Renal cortical epithelial cell (primary cell): ENCODE measurements around the gene PTTG1IP. TPM values are rescaled to one million over a fixed set of nuclear protein-coding genes. Genes with fewer than 3 reads are reported as not detected.

Experiments
- DNase-seq: peaks from one replicate; pipeline ENCODE4 v3.0.0-alpha.2; 2011; ENCODE audit warnings: low read depth
- total RNA-seq: library from RNA; depleted of rRNA; stranded (reverse); fragments of >200 nt; gene quantifications from 2 replicates; pipeline ENCODE4 v1.2.3, GENCODE V29; 2014

Gene PTTG1IP
- total RNA-seq, 1 donor from 2014 or later = 707 TPM

DNA sequence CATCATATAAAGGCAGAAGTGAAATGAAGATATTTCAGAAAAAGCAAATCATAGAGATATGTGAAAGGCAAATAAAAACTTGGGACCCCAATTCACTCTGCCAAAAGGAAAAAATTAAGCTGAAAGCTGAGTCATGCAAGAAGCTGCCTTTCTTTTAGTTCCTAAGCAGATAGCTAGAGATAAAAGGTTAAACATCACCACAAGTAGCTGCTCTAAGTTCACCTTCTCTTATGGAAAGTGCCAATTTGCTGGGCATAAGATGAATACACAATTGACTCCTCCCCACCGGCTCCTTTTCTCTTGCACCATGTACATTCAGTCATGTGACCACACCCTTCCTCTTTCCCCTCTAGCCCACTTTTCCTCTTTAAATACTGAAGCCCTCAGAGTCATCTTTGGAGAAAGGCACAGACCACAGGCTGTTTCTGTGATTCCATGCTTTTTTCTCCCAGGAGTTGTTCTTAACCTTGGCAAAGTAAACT, 50.3 kb downstream of the PTTG1IP start:
- DNase-seq = no peak

DNA sequence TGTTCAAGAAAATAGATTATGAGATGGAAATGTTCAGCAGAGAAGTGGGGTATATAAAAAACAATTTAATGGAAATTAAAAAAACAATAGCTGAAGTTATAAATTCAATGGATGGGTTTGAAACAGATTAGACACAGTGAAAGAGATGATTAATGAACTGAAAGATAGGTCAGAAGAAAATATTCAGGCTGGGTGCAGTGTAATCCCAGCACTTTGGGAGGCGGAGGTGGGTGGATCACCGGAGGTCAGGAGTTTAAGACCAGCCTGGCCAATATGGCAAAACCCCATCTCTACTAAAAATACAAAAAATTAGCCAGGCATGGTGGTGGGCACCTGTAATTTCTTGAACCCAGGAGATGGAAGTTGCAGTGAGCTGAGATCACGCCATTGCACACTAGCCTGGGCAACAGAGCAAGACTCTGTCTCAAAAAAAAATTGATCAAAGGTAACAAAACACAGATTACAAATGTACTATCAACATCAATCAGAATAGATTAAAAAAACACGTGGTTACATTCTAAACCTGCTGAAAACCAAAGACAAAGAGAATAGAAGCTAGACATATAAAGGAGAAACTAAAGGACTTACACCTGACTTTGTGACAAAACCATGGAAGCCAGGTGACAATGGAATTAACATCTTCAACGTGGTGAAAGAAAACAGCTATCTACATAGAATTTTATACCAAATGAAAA, 50.9 kb downstream of the PTTG1IP start:
- DNase-seq = no peak

DNA sequence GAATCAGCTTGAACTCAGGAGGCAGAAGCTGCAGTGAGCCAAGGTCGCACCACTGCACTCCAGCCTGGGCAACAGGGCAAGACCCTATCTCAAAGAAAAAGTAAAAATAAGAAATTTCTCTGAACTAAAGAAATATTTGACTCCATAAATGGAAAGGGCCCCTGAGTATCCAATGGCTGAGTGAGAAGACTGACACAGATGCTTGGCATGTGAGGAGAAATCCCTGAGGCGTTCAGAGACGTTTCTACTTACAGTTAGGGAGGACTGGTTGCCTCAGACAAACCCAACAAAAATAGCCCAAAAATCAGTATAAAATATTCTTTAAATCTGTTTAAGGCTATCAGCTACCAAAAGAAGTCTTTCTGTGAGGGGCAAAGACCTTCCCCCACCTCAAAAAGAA, 52.6 kb downstream of the PTTG1IP start:
- DNase-seq = no peak

DNA sequence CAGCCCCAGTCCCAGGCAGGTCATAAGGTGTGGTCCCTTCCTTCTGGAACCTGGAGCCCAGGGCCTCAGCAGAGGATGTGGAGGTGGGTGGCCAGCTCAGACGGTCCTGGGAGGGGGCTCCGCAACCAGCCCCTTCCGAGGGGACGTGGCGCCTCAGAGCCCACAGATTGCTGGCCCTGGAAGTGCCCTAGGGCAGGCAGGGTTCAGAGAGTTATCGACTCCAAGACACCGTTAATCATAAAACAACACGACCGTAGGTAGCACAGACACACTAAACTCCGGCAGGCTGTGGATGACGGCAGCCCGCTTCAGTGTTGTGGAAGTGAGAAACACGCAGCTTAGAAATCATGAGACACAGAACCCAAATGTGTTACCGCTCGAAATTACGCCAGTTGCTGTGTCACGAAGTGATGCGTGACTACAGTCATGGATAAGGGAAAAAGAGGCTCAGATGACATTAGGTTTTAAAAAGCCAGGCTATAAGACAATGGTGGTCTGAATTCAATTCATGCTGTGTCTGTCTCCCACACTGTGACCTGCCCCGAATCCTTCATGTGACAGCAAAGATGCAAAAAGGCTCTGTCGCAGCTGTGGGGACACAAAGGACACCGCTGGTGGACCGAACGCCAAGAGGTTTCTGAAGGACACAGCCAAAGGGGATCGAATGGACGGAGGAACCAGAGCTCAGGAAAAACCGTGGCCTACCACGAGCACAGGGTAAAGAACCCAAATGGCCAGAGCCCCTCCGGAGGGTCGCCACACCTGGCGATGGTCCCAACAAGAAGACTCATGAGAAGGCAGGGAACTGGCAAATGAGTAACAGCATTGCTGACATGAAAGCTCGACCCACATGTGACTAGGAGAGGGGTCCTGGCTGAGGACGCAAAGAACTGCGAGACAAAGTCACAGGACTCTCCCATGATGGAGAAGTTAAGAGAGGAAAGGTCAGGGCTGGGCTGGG, 53.9 kb downstream of the PTTG1IP start:
- DNase-seq = no peak

DNA sequence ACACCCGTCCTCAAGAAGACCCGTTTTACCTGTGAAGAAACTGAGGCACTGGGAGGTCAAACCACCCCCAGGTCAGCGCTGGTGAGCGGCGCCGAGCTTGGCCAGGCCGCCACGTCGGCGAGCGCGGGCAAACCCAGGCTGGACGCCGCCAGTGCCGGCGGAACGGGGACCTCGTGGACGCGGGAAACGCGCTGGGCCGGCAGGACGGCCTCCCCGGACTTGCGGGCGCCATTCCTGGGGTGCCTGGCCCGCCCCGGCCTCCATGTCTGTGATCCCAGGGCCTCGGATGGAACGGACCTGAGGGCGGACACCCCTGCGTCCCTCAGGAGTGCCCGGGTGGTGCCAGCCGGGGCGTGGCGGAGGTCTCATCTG, 54.9 kb downstream of the PTTG1IP start:
- no peak for DNase-seq

DNA sequence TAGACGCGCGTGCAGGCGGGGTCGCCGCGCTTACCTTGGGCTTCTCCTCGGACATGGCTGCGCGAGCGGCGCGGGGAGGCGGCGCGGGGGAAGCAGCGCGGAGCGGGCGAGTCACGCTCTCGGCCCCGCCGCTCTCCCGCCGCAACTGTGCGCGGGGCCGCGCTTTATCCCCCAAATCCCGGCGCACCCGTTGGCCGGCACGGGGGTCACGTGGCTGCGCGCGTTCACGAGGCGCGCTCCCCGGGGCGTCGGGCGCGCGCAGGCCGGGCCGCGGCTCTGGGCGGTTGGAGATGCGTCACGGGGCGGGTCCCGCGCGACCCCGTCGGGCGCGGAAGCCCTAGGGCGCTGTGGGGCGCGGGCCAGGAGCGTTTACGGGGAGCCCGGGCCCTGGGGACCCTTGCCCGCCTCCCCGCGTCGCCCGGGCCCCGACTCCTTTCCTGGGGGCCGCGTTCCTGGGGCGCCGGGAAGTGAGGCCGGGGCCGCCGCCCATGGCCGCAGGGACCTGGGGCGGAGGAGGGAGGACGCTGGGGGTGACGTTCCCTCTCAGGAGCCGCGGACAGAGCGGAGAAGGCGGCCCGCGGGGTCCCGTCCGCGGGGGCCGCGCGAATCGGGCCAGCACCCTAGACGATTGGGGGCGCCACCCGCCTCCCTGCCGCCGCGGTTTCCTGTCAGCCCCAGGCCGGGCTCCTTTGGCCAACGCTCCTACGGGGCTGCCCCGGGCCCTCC, 55.4 kb downstream of the PTTG1IP start, which contains the start of gene SUMO3:
Gene SUMO3, minus strand, starts transcription at position 149 of the 726 bp plus-strand sequence. Its CDS starts 94 bp downstream, at position 55.
- no peak for DNase-seq

DNA sequence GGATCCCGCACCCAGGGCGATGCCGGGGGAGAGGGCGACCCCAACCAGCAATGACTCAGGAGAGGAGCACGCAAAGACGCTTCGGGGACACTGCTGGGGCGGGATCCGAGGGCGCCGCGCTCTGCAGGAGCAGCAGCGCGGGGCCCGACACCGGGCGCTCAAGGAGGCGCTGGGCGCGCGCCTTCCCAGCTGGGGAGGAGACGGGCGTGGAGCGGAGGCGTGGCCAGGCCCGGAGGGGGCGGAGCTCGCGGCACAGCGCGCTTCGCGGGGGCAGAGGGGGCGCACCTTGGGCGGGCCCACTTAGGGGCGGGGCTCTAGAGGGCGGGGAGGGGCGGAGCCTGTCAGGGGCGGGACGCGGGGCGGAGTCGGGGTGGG, 56.0 kb downstream of the PTTG1IP start:
- peak; percentile 46 for DNase-seq

DNA sequence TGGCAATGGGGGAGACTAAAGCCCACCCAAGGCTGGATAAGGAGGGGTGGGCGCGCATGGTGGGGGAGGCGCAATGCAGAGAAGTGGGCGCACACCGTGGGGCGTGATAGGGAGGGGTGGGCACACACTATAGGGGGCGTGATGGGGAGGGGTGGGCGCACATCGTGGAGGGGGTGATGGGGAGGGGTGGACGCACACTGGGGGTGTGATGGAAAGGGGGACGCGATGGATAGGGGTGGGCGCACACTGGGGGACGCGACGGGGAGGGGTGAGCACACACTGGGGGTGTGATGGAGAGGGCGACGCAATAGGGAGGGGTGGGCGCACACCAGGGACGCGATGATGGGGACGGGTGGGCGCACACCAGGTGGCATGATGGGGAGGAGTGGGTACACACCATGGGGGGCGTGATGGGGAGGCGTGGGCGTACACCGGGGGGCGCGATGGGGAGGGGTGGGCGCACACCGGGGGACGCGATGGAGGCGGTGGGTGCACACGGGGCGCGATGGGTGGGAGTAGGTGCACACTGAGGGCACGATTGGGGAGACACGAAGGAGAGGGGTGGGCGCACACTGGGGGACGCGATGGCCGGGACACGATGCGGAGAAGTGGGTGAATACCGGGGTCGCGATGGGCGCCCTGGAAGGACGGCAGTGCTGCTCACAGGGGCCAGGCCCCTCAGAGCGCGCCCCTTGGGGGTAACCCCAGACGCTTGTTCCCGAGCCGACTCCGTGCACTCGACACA, 56.6 kb downstream of the PTTG1IP start:
- DNase-seq = no peak

DNA sequence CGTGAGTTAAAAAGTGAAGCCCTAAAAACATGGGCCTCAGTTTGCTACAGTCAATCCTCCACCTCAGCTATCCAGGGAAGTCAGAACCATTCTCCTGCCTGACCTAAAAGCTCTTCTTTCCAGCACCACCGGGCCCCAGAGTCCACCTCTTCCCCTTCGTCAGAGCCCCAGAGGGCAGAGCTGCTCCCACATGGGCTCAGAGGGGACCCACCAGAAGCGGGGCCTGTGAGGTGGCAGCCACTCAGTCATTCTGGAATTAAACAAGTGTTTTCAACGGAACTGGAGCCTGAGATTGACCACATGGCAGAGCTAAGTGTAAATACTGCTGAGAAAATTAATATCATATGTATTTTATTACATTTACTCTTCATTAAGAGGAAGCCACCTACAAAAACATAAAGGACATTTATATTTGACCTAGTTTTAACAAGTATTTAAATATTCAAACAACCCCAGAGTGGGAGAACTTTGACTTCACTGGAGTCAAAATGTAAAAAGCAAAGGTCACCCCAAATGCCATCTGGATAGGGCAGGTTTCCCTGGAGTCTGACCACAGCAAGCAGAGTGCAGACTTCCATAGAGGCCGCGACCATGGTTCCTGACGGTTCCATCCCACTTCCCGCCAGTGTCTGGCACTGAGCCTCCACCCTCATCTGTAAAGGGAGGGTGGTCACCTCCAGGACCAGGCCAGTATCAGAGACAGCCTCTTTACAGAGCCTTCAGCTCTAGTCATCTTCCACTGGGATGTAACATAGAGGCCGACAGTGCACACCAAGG, 57.5 kb downstream of the PTTG1IP start:
- DNase-seq = no peak

DNA sequence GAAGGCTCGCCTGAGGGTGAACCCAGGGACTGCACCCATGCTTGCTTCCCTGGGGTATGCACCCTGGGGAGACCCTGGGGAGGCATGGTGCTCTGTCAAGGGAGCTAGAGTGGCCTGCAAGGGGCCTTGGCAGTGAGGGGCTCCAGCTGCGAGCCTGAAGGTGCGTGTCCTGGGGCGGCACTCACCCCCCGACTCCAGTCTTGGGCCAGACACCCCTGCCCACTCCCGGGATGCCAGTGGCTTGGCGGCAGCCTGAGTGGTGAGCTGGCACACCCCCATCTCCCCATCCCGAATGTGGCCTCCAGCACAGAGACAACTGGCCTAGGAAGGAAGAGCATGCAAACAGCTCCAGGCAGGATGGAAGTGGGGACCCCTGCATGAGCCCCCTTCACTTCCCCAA, 58.3 kb downstream of the PTTG1IP start:
- no peak for DNase-seq

DNA sequence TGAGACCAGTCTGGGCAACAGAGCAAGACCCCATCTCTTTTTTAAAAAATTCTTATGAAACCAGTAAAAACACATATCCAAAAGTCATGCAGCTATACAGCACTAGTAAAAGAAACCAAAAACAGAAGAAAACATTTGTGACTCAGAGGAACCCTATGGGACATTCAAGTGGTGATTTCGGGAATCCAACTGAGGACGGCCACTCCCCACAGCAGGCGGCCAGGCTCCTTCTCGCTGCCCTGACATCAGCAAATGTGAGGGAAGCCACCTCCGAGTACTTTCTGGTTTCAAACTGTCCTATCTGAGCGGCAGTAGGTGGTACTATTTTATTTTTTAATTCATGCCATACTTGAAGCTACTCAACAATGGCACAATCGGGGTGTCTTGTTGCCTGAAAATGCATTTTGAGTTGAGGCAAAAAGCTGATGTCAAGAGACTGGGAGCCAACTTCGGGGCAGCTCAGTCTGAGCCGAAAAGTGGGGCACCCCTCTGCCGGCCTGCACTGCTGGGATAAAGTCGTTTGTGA, 58.9 kb downstream of the PTTG1IP start:
- DNase-seq = no peak

DNA sequence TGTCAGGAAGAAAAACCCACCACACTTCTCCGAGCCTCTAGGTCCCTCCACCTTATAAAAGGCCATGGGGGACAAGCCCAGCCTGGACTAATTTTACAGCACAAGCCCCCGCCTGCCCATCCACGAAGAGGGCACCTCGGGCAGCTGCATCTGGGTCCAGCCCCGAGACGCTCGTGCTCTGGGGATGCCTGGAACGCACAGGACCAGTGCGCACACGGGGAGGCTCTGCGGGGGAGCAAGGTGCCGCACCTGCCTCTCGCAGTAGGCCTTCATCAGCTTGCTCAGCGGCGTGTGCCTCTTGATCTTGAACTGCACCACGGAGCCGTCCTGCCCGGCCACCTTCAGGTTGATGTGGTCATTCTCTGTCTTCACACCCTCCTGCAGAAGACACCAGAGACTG, 59.8 kb downstream of the PTTG1IP start:
- DNase-seq = no peak

DNA sequence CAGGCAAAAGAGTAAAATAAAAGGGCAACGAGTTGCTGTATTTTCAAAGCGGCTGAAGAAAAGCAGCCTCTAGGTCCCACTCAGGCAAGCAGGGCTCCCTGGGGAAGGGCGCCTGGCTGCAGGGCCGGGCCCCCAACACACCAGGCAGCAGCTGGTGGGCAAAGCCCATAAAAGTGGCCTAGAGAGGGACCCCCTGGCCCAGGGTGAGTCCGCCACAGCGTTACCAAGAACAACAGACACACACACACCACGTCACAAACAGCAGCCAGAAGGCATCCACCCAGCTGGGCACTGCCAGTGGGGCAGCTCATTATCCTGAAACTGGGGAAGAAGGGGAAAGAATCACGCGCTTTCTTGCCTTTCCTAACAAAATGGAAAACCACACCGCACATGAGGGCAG, 60.3 kb downstream of the PTTG1IP start:
- no peak for DNase-seq

DNA sequence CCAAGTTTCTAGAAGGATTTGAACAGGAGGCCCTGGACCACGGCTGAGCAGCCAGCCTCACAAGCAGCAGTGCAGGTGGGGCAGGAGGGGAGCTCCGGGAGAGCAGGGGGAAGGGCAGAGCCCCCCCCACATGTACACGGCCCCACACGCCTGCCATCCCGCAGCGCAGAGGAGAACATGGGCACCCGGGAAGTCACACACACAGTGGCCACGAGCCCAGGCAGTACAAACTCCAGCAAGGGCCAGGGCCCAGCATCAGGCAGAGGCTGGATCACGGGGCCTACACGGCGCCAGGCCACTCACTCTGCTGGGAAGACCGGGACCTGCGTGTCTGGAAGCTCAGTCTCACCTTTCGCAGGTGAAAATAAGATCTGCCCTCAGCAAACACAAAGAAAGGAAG, 60.9 kb downstream of the PTTG1IP start:
- DNase-seq = no peak

DNA sequence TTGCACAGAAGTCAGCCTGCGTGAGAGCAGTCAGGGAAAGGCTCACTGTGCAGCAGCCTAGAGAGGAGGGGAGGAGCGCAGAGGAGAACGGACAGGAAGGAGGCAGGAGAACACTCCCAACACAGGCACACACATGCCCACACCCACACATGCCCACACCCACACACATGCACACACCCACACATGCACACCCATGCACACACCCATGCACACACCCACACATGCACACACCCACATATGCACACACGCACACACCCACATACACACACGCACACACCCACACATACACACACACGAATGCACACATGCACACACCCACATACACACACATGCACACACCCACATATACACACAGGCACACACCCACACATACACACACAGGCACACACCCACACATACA, 62.7 kb downstream of the PTTG1IP start:
- no peak for DNase-seq

DNA sequence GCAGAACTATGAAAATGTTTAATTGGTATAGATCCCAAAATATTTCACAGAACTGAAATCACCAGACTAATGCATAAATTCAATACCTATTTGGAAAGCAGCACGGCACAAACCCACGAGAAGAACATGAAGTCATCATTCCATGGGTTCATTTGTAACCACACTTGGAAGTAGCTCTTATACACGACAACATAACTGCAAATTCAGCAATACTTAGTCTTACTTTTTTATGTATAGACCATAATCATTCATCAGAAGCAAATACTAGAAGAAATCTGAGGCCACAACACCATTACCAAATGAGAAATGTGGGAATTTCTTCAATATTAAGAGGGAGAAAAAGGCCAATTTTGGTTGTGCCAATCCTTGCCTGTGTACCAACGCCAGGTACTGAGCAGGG, 67.6 kb downstream of the PTTG1IP start:
- DNase-seq = no peak

DNA sequence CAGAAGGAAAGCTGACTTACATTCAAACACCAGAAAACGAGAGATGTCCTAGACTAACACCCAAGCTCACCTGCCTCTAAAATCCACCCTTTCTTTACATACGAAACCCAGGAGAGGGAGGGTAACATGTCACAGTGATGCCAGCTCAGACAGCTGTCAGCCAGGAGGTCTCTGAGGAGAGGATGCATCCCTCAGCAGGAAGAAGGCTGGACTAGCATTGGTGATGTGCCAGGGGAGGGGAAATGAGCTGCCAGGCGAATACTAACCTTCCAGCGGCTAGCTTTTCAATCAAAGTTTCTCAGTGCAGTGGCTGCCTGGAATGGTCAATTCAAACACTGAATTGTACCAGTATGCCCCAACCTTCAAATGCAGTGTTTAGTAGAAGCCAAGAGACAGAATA, 68.3 kb downstream of the PTTG1IP start:
- DNase-seq = no peak

DNA sequence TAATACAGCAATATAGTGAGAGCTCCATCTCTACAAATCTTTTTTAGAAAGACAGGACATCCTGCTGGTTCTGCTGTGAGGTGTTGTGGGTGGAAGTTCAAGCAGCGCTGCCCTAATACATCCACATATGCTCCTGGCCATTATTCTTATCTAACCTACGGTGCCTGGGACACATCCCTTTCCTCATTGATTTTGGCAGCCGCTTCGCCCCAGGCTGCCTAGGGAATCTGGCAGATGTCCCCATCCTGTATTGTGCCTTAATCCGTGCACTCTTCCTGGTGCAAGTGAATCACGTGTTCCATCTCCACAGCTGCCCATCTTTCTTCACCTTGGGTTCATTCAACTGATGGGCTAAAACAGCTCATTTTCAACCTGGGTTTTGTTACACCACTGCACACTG, 68.7 kb downstream of the PTTG1IP start:
- DNase-seq = no peak

DNA sequence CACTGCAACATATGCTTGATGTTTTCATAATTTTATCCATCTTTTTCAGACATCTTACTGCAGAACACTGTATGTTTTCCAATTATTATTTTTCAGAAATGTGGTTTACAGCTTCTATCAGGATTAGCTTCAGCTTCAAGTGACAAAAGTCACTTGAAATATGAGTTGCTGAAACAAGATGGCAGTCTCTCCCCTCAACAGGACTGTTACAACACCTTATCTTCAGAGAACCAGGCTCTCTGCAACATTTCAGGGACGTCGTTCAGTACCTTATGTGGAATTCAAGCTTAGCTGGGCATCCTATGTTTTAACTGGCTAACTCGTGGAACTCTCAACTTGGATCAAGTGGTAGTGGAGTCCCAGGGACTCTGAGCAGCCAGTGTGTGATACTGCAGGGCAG, 69.8 kb downstream of the PTTG1IP start:
- no peak for DNase-seq

DNA sequence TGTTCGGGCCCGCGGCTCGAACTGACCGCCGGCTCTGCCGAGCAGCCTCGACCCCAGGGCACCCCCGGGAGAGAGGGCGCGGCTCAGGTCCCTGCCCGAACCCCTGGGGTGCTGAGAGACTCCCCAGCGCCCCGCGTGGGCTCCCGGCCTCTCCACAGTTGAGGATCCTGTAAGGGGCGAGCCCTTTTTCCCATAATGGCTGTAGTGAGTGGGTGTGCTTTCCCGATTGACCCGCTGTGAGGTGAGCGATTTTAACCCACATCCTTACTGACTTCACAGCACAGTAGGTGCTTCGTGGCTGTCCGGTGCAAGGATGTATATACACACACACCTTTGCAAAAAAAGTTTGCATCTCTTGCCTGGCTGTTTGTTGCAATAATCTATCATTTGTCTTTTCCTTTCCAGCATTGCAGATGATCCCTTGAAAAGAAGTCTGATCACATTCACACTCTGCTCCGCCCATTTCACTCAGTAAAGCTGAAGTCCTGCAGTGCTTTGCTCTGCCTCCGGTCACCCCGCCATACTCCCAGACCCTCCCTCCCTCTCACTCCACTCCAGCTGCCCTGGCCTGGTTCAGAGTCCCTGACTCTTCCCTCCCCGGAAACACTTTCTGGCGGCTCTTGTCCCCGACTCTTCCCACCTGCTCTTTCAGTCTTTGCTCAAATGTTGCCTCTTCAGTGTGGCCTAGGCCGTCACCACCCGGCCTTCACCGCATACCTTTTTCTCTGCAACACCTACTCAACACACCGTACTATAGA, 70.9 kb downstream of the PTTG1IP start:
- no peak for DNase-seq
